ENCODE data around the gene COL6A3. TPM values are rescaled to one million over a fixed set of nuclear protein-coding genes. Genes with fewer than 3 reads are reported as not detected.

The COL6A3 gene
- polyA plus RNA-seq, 1 of the 3 experiments (the other 2 are of a cell fraction), result 18.5 TPM

GRCh38 chr2:237315170-237315828 is 98.7 kb downstream of the COL6A3 start (continued):
- no peak; the same call in 1 of the 2 replicates for TF ChIP-seq FOXJ3 (CRISPR knock-in tag; IDR thresholded peaks at IDR 0.05)
- no peak for TF ChIP-seq ZBTB33 (IDR thresholded peaks at IDR 0.05; ENCODE audit: borderline replicate concordance, low read depth)
- peak; percentile 40; the same call in 1 of the 2 replicates for TF ChIP-seq FOXM1 (IDR thresholded peaks at IDR 0.05; ENCODE audit: low read depth)
- TF ChIP-seq NRF1 (IDR thresholded peaks at IDR 0.05; ENCODE audit: low read depth, low read length), result no peak
- TF ChIP-seq REST (IDR thresholded peaks at IDR 0.05; ENCODE audit: low read depth, low read length), result peak; percentile 50; the same call in 1 of the 2 replicates
- peak; percentile 61; the same call in 1 of the 2 replicates for TF ChIP-seq SIN3A (IDR thresholded peaks at IDR 0.05; ENCODE audit: borderline replicate concordance, low read depth, low read length)
- 0 out of 2 replicates have a peak, but pooled peaks have one; percentile 11 for TF ChIP-seq JUND (IDR thresholded peaks at IDR 0.05)
- TF ChIP-seq TAF1 (IDR thresholded peaks at IDR 0.05; ENCODE audit: borderline replicate concordance, low read depth, low read length), result 0 out of 2 replicates have a peak, but pooled peaks have one; percentile 39
- peak; percentile 67; the same call in 1 of the 2 replicates for TF ChIP-seq RCOR1 (IDR thresholded peaks at IDR 0.05; ENCODE audit: low read length)
- no peak for TF ChIP-seq IRF3 (IDR thresholded peaks at IDR 0.05; ENCODE audit: low read depth, low read length)
- TF ChIP-seq MEF2A (IDR thresholded peaks at IDR 0.05; ENCODE audit: borderline replicate concordance, low read depth), result 0 out of 2 replicates have a peak, but pooled peaks have one; percentile 66
- no peak for TF ChIP-seq GABPA (IDR thresholded peaks at IDR 0.05; ENCODE audit: low read depth)
- no peak for TF ChIP-seq RFX5 (IDR thresholded peaks at IDR 0.05; ENCODE audit: low read length)
- TF ChIP-seq GATA2 (CRISPR knock-in tag; IDR thresholded peaks at IDR 0.05), result no peak
- peak; percentile 98 for TF ChIP-seq MAX (IDR thresholded peaks at IDR 0.05; ENCODE audit: low read depth)
- TF ChIP-seq TCF12 (IDR thresholded peaks at IDR 0.05), result peak; percentile 87
- peak; percentile 47 for TF ChIP-seq CHD2 (IDR thresholded peaks at IDR 0.05; ENCODE audit: low read length, partially characterized antibody)
- no peak for TF ChIP-seq RXRA (IDR thresholded peaks at IDR 0.05; ENCODE audit: borderline replicate concordance, low read depth)

Measured in SK-N-SH (cell line).